Omental fat pad (tissue), 4 donors: Measurements from ENCODE around the gene ADAM8. TPM values are rescaled to one million over a fixed set of nuclear protein-coding genes. Genes with fewer than 3 reads are reported as not detected.
A peak's percentile ranks its signal among the peaks of the same experiment; 100 is the strongest.
"Not testable (repeated sequence)": the region's sequence is repeated elsewhere in the genome, so short reads cannot be mapped to it uniquely, and the experiment has no call there.

Experiments
- ATAC-seq: fragments of 150-250 bp; one replicate; pipeline ENCODE4 v1.9.1; 2016; ENCODE audit warnings: mild to moderate bottlenecking, moderate library complexity; ENCODE audit not compliant: low FRiP score
- DNase-seq: peaks from one replicate; pipeline ENCODE4 v3.0.0-alpha.2; 2019; ENCODE audit warnings: low spot score
- total RNA-seq, 4 donors: library from RNA; depleted of rRNA; stranded (reverse); fragments of >200 nt; gene quantifications; one replicate each; pipeline ENCODE4 v1.1.0, GENCODE V29; 2016
- TF ChIP-seq, protein P1 (sequence below), 3 donors: fragments of 450-650 bp; IDR thresholded peaks; one replicate each; pipeline ENCODE4 v1.5.1; 2016 to 2017; ENCODE audit warnings: antibody characterized with exemption in 3 of 3, mild to moderate bottlenecking in 3 of 3, moderate library complexity in 2 of 3

The ADAM8 gene
- 10 to 100 TPM in 2 of 4 donors, 1 to 10 TPM in 2; 3.9 to 53.9 (median 8.4) TPM for total RNA-seq

DNA sequence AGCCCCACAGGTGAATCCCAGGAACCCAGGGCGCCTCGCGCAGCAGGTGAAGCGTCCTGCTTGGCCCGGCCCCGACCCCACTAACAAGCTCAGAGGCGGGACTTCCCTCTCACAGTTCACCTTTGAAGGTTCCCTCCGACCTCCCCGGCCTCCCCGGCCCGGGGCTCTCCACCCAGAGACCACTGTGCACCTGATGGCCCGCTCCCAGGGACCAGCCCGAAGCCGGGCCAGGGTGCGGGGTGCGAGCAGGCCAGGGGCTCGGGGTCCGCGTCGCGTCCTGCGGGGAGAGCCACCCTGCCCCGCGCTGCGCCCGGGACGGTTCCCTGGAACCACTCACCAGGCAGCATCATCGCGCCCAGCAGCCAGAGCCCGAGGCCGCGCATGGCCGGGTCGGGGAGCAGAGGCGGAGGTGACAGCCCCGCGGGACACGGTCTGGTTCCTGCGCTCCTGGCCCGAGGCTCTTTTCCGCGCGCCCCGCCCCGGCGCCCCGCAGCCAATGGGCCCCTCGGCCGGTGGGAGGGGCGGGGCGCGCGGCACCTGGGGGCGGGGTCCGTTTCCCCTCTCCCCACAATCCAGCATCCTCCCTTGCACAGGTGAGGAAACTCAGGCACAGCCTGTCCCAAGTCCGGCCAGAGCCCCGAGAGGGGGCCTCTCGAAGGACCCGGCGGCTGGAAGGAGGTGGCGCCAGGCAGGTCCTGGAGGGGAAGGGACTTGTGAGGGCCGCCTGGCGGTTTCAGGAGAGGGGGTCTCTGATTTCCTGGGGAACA lies at the start of gene ADAM8:
Gene ADAM8 (minus strand): TSS at position 434 of the 767 bp plus-strand sequence. CDS start 51 bp downstream, at position 383.
- TF ChIP-seq, protein P1, sequence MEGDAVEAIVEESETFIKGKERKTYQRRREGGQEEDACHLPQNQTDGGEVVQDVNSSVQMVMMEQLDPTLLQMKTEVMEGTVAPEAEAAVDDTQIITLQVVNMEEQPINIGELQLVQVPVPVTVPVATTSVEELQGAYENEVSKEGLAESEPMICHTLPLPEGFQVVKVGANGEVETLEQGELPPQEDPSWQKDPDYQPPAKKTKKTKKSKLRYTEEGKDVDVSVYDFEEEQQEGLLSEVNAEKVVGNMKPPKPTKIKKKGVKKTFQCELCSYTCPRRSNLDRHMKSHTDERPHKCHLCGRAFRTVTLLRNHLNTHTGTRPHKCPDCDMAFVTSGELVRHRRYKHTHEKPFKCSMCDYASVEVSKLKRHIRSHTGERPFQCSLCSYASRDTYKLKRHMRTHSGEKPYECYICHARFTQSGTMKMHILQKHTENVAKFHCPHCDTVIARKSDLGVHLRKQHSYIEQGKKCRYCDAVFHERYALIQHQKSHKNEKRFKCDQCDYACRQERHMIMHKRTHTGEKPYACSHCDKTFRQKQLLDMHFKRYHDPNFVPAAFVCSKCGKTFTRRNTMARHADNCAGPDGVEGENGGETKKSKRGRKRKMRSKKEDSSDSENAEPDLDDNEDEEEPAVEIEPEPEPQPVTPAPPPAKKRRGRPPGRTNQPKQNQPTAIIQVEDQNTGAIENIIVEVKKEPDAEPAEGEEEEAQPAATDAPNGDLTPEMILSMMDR (IDR thresholded peaks at IDR 0.05), result no peak
- ATAC-seq, result no peak
- DNase-seq, result no peak

DNA sequence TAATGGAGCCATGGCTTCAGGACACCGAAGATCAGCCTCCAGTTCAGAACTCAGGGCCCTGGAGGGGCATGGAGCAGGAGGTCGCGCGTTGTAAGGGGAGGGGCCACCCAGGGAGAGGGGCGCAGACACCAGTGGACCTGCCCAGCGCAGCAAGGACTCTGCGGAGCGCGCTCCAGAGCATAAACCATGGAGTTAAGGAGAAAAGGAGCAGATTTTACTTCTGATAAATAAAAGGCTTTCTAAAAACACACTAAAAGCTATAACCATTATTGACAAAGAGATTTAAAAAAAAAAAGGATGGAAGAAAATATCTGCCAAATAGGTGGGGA lies 49.5 kb upstream of the ADAM8 start:
- TF ChIP-seq, protein P1 (IDR thresholded peaks at IDR 0.05), result no peak
- ATAC-seq (no peak), DNase-seq (no peak)

DNA sequence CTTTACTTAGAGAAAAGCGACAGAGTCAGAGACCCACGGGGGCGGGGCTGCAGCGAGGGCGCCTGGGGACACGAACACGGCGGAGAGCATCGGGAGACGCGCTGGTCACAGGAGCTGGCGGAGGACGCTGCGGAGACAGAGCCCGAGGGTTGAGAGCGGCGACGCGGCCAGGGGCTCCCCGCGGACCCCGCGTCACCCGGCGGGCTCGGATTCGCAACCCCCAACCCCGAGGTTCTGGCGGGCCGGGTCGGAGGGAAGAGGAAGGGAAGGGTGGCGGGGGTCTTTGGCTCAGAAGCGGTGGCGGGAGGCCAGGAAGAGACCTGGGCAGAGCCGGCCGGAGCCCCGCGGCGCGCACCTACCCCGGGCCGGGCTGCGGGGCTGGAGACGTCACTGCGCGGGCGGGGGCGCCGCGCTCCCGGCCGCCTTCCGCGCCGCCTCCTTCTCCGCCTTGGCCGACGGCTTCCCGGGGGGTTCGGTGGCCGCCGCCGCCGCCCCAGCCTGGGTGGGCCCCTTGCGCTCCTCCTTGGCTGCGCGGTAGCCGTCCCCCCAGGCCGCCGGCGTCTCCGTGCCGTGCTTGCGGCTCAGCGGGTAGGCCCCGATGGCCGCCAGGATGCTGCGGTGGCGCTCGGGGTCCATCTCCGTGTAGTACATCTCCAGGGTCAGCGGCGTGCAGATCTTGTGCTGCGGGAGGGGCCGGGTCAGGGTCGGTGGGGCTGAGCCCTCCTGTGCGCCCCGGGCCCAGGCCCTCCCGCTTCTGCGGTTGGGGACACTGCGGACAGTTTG lies 49.0 kb upstream of the ADAM8 start:
- TF ChIP-seq, protein P1 (IDR thresholded peaks at IDR 0.05), result no peak
- DNase-seq, result no peak
- peak; percentile 12 for ATAC-seq

DNA sequence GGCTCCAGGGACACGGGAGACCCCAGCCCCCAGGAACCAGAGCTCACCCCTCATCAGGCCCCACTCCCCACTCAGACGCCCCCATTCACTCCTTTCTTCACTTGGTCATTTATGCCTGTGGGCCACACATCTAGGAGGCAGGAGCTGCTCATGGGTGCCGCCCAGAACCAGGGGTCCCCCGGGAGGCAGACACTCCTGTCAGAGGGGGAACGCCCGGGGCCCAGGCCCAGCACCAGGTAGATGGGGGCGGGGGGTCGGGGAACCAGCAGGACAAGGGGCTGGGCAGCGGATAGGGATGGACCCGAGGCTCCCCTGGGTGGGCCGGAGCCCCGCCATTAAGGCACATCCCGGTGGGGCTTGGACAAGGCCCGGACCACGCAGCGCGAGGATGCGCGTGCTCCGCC lies 48.2 kb upstream of the ADAM8 start:
- TF ChIP-seq, protein P1 (IDR thresholded peaks at IDR 0.05), result no peak
- DNase-seq, result no peak
- no peak for ATAC-seq

DNA sequence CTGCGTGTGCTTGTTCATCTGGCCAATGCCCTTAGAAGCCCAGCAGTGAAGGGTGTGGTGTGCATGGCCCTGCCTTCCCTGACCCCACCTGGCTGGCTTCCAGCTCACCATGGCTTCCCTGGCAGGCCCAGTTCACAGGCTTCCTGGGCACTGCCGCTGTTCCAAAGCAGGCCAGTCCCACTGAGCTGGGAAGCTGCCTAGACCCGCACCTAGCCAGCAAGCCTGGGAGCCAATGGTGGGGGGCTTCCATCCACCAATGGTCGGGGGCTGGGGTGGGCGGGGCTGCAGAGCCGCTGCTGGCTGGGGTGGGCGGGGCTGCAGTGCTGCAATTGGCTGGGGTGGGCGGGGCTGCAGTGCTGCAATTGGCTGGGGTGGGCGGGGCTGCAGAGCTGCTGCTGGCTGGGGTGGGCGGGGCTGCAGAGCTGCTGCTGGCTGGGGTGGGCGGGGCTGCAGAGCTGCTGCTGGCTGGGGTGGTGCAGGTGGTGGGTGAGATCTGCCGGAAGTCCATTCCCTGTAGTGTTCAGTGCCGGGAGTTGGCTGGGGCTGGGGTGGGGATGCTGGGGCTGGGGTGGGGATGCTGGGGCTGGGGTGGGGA lies 47.6 kb upstream of the ADAM8 start:
- ATAC-seq (no peak), DNase-seq (no peak)
- TF ChIP-seq, protein P1 (IDR thresholded peaks at IDR 0.05), result no peak

DNA sequence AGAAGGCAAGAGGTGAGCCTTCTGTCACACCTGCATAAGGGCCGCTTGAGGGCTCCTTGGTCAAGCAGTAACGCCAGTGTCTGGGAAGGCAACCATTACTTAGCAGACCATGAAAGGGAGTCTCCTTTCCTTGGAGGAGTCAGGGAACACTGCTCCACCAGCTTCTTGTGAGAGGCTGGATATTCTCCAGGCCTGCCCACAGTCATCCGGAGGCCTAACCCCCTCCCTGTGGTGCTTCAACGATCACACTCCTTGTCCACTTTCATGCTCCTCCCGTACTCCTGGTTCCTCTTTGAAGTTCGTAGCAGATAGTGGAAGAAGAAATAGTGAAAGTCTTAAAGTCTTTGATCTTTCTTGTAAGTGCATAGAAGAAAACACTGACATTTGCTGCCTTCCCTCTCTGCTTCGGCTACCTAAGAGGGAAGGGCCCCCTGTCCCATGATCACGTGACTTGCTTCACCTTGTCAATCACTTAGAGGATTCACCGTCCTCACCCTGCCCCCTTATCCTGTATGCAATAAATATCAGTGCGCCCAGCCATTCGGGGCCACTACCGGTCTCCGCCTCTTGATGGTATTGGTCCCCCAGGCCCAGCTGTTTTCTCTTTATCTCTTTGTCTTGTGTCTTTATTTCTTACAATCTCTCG lies 45.5 kb upstream of the ADAM8 start:
- not testable (repeated sequence) for ATAC-seq, DNase-seq

DNA sequence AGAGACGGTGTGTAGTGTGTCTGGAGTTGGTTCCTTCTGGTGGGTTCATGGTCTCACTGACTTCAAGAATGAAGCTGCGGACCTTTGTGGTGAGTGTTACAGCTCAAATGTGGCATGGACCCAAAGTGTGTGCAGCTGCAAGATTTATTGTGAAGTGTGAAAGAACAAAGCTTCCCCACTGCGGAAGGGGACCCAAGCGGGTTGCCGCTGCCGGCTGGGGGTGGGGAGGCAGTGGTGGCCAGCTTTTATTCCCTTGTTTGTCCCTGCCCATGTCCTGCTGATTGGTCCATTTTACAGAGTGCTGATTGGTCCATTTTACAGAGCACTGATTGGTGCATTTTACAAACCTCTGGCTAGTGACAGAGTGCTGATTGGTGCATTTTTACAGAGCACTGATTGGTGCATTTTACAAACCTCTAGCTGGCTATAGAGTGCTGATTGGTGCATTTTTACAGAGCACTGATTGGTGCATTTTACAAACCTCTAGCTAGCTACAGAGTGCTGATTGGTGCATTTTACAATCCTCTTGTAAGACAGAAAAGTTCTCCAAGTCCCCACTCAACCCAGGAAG lies 44.3 kb upstream of the ADAM8 start:
- DNase-seq, ATAC-seq: not testable (repeated sequence)
